K562 treated with DMSO at 1 percent for 24 hours (cell line): ENCODE results near the gene GADD45G. TPM values are rescaled to one million over a fixed set of nuclear protein-coding genes. Genes with fewer than 3 reads are reported as not detected.

Experiments
- total RNA-seq: library from RNA; unstranded; fragments of 300-600 nt; gene quantifications from 2 replicates; pipeline ENCODE4 v1.2.3, GENCODE V29; 2022; ENCODE audit warnings: low read depth; ENCODE audit not compliant: insufficient read depth

The GADD45G gene, protein sequence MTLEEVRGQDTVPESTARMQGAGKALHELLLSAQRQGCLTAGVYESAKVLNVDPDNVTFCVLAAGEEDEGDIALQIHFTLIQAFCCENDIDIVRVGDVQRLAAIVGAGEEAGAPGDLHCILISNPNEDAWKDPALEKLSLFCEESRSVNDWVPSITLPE
- 1.9 and 2.5 TPM in 2 replicates for total RNA-seq

DNA sequence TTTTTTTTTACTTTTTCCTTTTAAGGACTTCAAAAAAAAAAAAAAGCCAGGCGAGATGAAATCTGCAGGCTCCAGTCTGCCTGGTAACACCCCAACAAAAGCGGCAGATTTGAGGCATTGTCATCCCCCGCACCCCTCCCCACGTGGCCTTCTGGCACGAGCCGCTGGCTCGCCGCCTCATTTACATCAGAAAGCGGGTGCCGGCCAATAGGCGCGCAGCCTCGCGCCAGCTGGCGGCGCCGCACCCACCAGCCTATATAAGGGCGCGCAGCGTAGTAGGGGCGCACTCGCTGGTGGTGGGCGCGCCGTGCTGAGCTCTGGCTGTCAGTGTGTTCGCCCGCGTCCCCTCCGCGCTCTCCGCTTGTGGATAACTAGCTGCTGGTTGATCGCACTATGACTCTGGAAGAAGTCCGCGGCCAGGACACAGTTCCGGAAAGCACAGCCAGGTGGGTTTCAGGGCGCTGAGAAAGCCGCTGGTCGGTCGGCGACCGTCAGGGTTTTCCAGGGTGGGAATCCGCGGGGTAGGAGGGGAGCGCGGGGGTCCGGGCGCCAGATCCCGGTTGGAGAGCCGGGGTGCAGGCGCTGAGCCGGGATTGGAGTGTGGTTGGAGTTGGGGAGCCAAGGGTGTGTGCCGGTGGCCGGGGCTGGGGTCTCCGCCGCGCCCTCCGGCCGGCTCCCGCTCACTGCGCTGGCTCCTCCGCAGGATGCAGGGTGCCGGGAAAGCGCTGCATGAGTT, at the start of gene GADD45G:
GADD45G (plus strand) TSS at position 284 of the 736 bp plus-strand sequence; CDS start at position 394, 110 bp downstream.

Other genes starting within 250 kb of the GADD45G start
- 1.0 and 2.7 TPM in 2 replicates for gene SEMA4D, start 106.9 kb upstream of the GADD45G start, total RNA-seq